ENCODE measurements around the gene CFAP43.
A peak's percentile ranks its signal among the peaks of the same experiment; 100 is the strongest.

CFAP43 gene

DNA sequence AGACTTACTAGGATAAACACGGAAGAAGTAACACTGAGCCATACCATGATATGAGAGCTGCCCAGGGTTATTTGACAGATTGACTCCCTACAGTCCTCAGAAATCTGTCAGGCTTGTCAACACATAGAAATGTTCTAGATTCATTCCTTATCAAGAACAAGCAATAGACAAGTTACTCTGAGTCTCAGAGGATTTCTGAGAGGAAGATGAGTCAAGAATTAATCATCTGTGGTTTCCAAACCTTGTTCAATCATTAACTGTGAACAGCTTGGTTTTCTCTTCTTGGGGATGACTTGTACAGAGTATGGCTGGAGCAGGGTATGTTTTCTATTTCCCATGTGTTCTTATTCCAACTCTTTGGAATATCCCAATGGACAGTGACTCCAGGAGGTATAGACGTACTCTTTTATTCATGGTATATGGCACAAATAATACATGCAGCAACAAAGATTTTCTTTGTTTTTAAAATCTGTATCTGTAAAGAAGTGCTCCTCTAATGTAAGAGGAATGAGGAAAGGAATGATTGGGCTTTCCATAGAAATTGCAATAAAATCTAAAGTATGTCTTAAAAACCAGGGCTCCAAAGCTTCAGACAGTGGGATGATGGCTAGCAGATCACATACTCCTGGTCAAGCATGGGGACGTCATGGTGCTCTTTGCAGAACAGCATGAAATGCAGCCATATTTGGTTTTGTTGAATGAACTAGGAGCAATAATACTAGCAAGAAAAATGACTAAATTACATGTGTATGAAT lies 122.1 kb downstream of the CFAP43 start:
- Histone ChIP-seq H4K20me1 (ENCODE audit: insufficient read depth, low read length) (no peaks in the 10 kb centered on the region), H3F3A (ENCODE audit: insufficient read depth, low read length) (no peaks in the 10 kb centered on the region), H3K27me3 (replicated peaks; ENCODE audit: insufficient read depth, low read length) (no peaks in the 10 kb centered on the region), H3K4me3 (ENCODE audit: low read length) (no peak overlapping the region), H2AFZ (ENCODE audit: low read length) (no peak overlapping the region), H3K27ac (ENCODE audit: low read length) (no peak overlapping the region), H3K9ac (ENCODE audit: low read length) (no peak overlapping the region), H3K36me3 (replicated peaks; ENCODE audit: insufficient read depth, low read length) (no peaks in the 10 kb centered on the region), H3K4me2 (ENCODE audit: low read depth, low read length) (no peak overlapping the region), H3K79me2 (ENCODE audit: low read length) (no peaks in the 10 kb centered on the region), H3K9me3 (replicated peaks; ENCODE audit: insufficient read depth, low read length) (no peaks in the 10 kb centered on the region), H3K9me2 (replicated peaks; ENCODE audit: insufficient read depth, low read length) (no peaks in the 10 kb centered on the region), H3K4me1 (ENCODE audit: low read length) (no peaks in the 10 kb centered on the region)
- no peak for TF ChIP-seq EZH2phosphoT487 (IDR thresholded peaks at IDR 0.05; ENCODE audit: low read length)
- TF ChIP-seq CTCF (IDR thresholded peaks at IDR 0.05; ENCODE audit: low read length) = no peak
- no peak for TF ChIP-seq EZH2 (optimal IDR thresholded peaks at IDR 0.05; ENCODE audit: low read depth, low read length)
- no peak for DNase-seq

GRCh38 chr10:104104926-104105325 lies 127.2 kb downstream of the CFAP43 start:
- Histone ChIP-seq H3K36me3 (replicated peaks; ENCODE audit: insufficient read depth, low read length) (no peaks in the 10 kb centered on the region), H2AFZ (ENCODE audit: low read length) (no peak overlapping the region), H3K27ac (ENCODE audit: low read length) (no peak overlapping the region), H4K20me1 (ENCODE audit: insufficient read depth, low read length) (no peaks in the 10 kb centered on the region), H3K4me1 (ENCODE audit: low read length) (peaks cover 16% of the 10 kb centered on the region), H3K79me2 (ENCODE audit: low read length) (no peaks in the 10 kb centered on the region), H3F3A (ENCODE audit: insufficient read depth, low read length) (no peaks in the 10 kb centered on the region), H3K27me3 (replicated peaks; ENCODE audit: insufficient read depth, low read length) (no peaks in the 10 kb centered on the region), H3K4me2 (ENCODE audit: low read depth, low read length) (no peak overlapping the region), H3K9me3 (replicated peaks; ENCODE audit: insufficient read depth, low read length) (no peaks in the 10 kb centered on the region), H3K4me3 (ENCODE audit: low read length) (no peak overlapping the region), H3K9ac (ENCODE audit: low read length) (no peak overlapping the region), H3K9me2 (replicated peaks; ENCODE audit: insufficient read depth, low read length) (no peaks in the 10 kb centered on the region)
- no peak for DNase-seq
- TF ChIP-seq CTCF (IDR thresholded peaks at IDR 0.05; ENCODE audit: low read length) (no peak), EZH2phosphoT487 (IDR thresholded peaks at IDR 0.05; ENCODE audit: low read length) (no peak), EZH2 (optimal IDR thresholded peaks at IDR 0.05; ENCODE audit: low read depth, low read length) (no peak)

DNA sequence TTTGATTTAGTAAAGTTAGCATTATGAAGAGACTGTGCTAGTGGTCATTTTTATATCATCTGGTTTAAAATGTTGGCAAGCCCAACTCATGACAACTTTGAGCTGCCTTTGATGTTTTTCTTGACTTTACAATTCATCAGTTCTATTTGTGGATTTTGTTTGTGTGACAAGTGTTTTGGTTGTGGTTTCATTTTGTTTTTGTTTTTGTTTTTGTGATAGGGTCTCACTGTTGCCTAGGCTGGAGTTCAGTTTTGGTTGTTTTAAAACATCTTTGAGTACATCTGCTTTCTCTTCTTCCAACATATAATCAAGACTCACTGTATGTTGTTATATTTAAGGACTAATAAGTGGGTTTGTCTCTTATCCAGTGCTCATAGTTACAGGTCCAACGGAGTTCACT lies 127.7 kb downstream of the CFAP43 start:
- no peak overlapping the region for H2AFZ ChIP-seq (ENCODE audit: low read length)
- no peaks in the 10 kb centered on the region for H3K9me2 ChIP-seq (replicated peaks; ENCODE audit: insufficient read depth, low read length)
- H3K4me3 ChIP-seq (ENCODE audit: low read length) = no peak overlapping the region
- H3K36me3 ChIP-seq (replicated peaks; ENCODE audit: insufficient read depth, low read length) = no peaks in the 10 kb centered on the region
- peaks cover 16% of the 10 kb centered on the region for H3K4me1 ChIP-seq (ENCODE audit: low read length)
- H3K27me3 ChIP-seq (replicated peaks; ENCODE audit: insufficient read depth, low read length) = no peaks in the 10 kb centered on the region
- no peaks in the 10 kb centered on the region for H3K79me2 ChIP-seq (ENCODE audit: low read length)
- DNase-seq = no peak
- H3K4me2 ChIP-seq (ENCODE audit: low read depth, low read length) = peak overlapping the region; percentile 28; the same call in 1 of the 2 replicates
- H3K27ac ChIP-seq (ENCODE audit: low read length) = no peak overlapping the region
- TF ChIP-seq CTCF (IDR thresholded peaks at IDR 0.05; ENCODE audit: low read length) = no peak
- no peak for TF ChIP-seq EZH2 (optimal IDR thresholded peaks at IDR 0.05; ENCODE audit: low read depth, low read length)
- no peak for TF ChIP-seq EZH2phosphoT487 (IDR thresholded peaks at IDR 0.05; ENCODE audit: low read length)
- no peaks in the 10 kb centered on the region for H3F3A ChIP-seq (ENCODE audit: insufficient read depth, low read length)
- H4K20me1 ChIP-seq (ENCODE audit: insufficient read depth, low read length) = no peaks in the 10 kb centered on the region
- H3K9me3 ChIP-seq (replicated peaks; ENCODE audit: insufficient read depth, low read length) = no peaks in the 10 kb centered on the region
- H3K9ac ChIP-seq (ENCODE audit: low read length) = no peak overlapping the region

All from MM.1S (cell line).